Esophagus muscularis mucosa (tissue), 4 donors: ENCODE measurements around the gene BCAR1.

Source experiments
- EP300 ChIP-seq: sonication (generic); formaldehyde crosslinking; IDR thresholded peaks from one replicate; pipeline ENCODE4 v1.6.1; 2017; ENCODE audit warnings: antibody characterized with exemption
- POLR2A ChIP-seq: fragments of 450-650 bp; IDR thresholded peaks from one replicate; pipeline ENCODE4 v1.6.1; 2017; ENCODE audit warnings: antibody characterized with exemption, moderate library complexity, mild to moderate bottlenecking, low read depth
- POLR2AphosphoS5 ChIP-seq, 2 donors: sonication (generic); formaldehyde crosslinking; IDR thresholded peaks; one replicate each; pipeline ENCODE4 v1.6.1; 2017; ENCODE audit warnings: antibody characterized with exemption in 2 of 2
- TF ChIP-seq, protein P1 (sequence below), 3 experiments: fragments of 200-600 bp in 2 of 3; fragments of 450-650 bp in 1 of 3; sonication (generic) in 2 of 3; IDR thresholded peaks; one replicate each; pipeline ENCODE4 v1.5.1; 2017 to 2019; ENCODE audit warnings: antibody characterized with exemption in 3 of 3, mild to moderate bottlenecking in 2 of 3, moderate library complexity in 1 of 3

DNA sequence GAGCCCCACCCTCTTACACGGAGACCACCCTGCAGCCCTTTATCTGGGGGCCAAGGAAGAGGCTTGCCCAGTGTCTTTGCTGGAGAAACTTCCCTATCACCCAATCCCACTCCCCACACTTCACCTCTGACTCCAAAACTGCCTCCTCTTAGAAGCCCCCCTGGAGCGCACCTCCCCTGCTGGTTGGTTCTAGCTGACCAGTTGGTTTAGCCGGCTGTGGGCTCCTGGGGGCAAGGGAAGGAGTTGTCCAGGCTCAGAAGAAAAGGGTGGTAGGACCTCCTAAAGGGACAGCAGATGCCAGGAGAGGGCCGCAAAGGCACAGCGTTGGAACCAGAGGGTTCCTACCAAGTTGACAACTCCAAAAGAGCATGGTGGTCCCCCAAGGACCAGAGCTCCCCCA, 2.0 kb downstream of the BCAR1 start:
- TF ChIP-seq, protein P1, sequence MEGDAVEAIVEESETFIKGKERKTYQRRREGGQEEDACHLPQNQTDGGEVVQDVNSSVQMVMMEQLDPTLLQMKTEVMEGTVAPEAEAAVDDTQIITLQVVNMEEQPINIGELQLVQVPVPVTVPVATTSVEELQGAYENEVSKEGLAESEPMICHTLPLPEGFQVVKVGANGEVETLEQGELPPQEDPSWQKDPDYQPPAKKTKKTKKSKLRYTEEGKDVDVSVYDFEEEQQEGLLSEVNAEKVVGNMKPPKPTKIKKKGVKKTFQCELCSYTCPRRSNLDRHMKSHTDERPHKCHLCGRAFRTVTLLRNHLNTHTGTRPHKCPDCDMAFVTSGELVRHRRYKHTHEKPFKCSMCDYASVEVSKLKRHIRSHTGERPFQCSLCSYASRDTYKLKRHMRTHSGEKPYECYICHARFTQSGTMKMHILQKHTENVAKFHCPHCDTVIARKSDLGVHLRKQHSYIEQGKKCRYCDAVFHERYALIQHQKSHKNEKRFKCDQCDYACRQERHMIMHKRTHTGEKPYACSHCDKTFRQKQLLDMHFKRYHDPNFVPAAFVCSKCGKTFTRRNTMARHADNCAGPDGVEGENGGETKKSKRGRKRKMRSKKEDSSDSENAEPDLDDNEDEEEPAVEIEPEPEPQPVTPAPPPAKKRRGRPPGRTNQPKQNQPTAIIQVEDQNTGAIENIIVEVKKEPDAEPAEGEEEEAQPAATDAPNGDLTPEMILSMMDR (IDR thresholded peaks at IDR 0.05), result no peak
- TF ChIP-seq EP300, result no peak
- TF ChIP-seq POLR2A, result no peak
- no peak for TF ChIP-seq POLR2AphosphoS5 (IDR thresholded peaks at IDR 0.05)
